H1 (cell line): ENCODE results near the gene TOB1. TPM values are rescaled to one million over a fixed set of nuclear protein-coding genes. Genes with fewer than 3 reads are reported as not detected.

Experiments used
- EP300 ChIP-seq, 2 experiments: IDR thresholded peaks; 1 replicate in 1 of 2; 2 replicates in 1 of 2; pipeline ENCODE4 v1.6.1; 2011 to 2012; ENCODE audit warnings: low read depth in 2 of 2, low read length in 2 of 2, mild to moderate bottlenecking in 2 of 2, borderline replicate concordance in 1 of 2, inconsistent platforms in 1 of 2, moderate library complexity in 1 of 2
- EZH2 ChIP-seq: fragments of 200-600 bp; sonication (generic); IDR thresholded peaks from 2 replicates; pipeline ENCODE4 v1.7.1; 2012; ENCODE audit warnings: low read depth, mild to moderate bottlenecking, moderate library complexity, low read length, inconsistent platforms; ENCODE audit not compliant: severe bottlenecking
- GABPA ChIP-seq: IDR thresholded peaks from 2 replicates; pipeline ENCODE4 v1.6.1; 2011; ENCODE audit warnings: mild to moderate bottlenecking, low read length, moderate library complexity, borderline replicate concordance; ENCODE audit not compliant: insufficient read depth
- HDAC2 ChIP-seq, 2 experiments: fragments of 300-600 bp in 1 of 2; sonication (generic) in 1 of 2; IDR thresholded peaks; 2 replicates each; pipeline ENCODE4 v1.6.1; 2011 to 2012; ENCODE audit warnings: low read depth in 2 of 2, low read length in 2 of 2, mild to moderate bottlenecking in 2 of 2, moderate library complexity in 2 of 2, borderline replicate concordance in 1 of 2, inconsistent platforms in 1 of 2
- NRF1 ChIP-seq: IDR thresholded peaks from 2 replicates; pipeline ENCODE4 v1.6.1; 2011; ENCODE audit warnings: mild to moderate bottlenecking, low read depth, low read length, improper control_type of control experiment
- RNF2 ChIP-seq: fragments of 200-900, 300-1000 bp; sonication (generic); IDR thresholded peaks from 2 replicates; pipeline ENCODE4 v1.7.1; 2016; ENCODE audit warnings: borderline replicate concordance, low read depth, mild to moderate bottlenecking, antibody characterized with exemption, low read length; ENCODE audit not compliant: poor library complexity, severe bottlenecking; ENCODE audit errors: missing control alignments
- SP1 ChIP-seq: IDR thresholded peaks from 2 replicates; pipeline ENCODE4 v1.6.1; 2011; ENCODE audit warnings: low read depth, low read length
- SP2 ChIP-seq: IDR thresholded peaks from 2 replicates; pipeline ENCODE4 v1.6.1; 2012; ENCODE audit warnings: mild to moderate bottlenecking, low read length, inconsistent platforms
- TEAD4 ChIP-seq: IDR thresholded peaks from 2 replicates; pipeline ENCODE4 v1.6.1; 2012; ENCODE audit warnings: low read depth, low read length, inconsistent platforms, mixed read lengths
- ZNF274 ChIP-seq: IDR thresholded peaks from 2 replicates; pipeline ENCODE4 v1.7.0; 2012; ENCODE audit warnings: low read length, borderline replicate concordance; ENCODE audit errors: extremely low read depth
- polyA plus RNA-seq, 7 experiments: library from polyadenylated mRNA; depleted of rRNA in 3 of 7; stranded (reverse) in 5 of 7; unstranded in 2 of 7; fragments of >200 nt in 5 of 7; fragments of 200-250 nt in 2 of 7; gene quantifications; 1 replicate in 5 of 7; 2 replicates in 1 of 7; 4 replicates in 1 of 7; pipeline versions ENCODE4 v1.2.1 to v1.2.3, GENCODE V29; 2011 to 2013; ENCODE audit warnings: missing spikeins in 2 of 7, mixed read lengths in 2 of 7
- total RNA-seq: library from RNA; stranded (reverse); fragmentation: NEBNext Ultra II Directional; extraction: Animal tissue kit (Norgen Biotek cat#: 25700); gene quantifications from 2 replicates; pipeline ENCODE4 v1.2.1, GENCODE V29; 2021
- TF ChIP-seq, protein P1 (sequence below): fragments of 300-600 bp; sonication (generic); IDR thresholded peaks from 2 replicates; pipeline ENCODE4 v1.7.1; 2012; ENCODE audit warnings: low read length, moderate library complexity, mild to moderate bottlenecking, inconsistent platforms; ENCODE audit not compliant: insufficient replicate concordance

Gene TOB1
- total and polyA plus RNA-seq, 2 of the 8 experiments (the other 6 are each of a cell fraction or from before 2014, with no cell fraction given) = 14.4 to 20.8 TPM

- TF ChIP-seq, protein P1, sequence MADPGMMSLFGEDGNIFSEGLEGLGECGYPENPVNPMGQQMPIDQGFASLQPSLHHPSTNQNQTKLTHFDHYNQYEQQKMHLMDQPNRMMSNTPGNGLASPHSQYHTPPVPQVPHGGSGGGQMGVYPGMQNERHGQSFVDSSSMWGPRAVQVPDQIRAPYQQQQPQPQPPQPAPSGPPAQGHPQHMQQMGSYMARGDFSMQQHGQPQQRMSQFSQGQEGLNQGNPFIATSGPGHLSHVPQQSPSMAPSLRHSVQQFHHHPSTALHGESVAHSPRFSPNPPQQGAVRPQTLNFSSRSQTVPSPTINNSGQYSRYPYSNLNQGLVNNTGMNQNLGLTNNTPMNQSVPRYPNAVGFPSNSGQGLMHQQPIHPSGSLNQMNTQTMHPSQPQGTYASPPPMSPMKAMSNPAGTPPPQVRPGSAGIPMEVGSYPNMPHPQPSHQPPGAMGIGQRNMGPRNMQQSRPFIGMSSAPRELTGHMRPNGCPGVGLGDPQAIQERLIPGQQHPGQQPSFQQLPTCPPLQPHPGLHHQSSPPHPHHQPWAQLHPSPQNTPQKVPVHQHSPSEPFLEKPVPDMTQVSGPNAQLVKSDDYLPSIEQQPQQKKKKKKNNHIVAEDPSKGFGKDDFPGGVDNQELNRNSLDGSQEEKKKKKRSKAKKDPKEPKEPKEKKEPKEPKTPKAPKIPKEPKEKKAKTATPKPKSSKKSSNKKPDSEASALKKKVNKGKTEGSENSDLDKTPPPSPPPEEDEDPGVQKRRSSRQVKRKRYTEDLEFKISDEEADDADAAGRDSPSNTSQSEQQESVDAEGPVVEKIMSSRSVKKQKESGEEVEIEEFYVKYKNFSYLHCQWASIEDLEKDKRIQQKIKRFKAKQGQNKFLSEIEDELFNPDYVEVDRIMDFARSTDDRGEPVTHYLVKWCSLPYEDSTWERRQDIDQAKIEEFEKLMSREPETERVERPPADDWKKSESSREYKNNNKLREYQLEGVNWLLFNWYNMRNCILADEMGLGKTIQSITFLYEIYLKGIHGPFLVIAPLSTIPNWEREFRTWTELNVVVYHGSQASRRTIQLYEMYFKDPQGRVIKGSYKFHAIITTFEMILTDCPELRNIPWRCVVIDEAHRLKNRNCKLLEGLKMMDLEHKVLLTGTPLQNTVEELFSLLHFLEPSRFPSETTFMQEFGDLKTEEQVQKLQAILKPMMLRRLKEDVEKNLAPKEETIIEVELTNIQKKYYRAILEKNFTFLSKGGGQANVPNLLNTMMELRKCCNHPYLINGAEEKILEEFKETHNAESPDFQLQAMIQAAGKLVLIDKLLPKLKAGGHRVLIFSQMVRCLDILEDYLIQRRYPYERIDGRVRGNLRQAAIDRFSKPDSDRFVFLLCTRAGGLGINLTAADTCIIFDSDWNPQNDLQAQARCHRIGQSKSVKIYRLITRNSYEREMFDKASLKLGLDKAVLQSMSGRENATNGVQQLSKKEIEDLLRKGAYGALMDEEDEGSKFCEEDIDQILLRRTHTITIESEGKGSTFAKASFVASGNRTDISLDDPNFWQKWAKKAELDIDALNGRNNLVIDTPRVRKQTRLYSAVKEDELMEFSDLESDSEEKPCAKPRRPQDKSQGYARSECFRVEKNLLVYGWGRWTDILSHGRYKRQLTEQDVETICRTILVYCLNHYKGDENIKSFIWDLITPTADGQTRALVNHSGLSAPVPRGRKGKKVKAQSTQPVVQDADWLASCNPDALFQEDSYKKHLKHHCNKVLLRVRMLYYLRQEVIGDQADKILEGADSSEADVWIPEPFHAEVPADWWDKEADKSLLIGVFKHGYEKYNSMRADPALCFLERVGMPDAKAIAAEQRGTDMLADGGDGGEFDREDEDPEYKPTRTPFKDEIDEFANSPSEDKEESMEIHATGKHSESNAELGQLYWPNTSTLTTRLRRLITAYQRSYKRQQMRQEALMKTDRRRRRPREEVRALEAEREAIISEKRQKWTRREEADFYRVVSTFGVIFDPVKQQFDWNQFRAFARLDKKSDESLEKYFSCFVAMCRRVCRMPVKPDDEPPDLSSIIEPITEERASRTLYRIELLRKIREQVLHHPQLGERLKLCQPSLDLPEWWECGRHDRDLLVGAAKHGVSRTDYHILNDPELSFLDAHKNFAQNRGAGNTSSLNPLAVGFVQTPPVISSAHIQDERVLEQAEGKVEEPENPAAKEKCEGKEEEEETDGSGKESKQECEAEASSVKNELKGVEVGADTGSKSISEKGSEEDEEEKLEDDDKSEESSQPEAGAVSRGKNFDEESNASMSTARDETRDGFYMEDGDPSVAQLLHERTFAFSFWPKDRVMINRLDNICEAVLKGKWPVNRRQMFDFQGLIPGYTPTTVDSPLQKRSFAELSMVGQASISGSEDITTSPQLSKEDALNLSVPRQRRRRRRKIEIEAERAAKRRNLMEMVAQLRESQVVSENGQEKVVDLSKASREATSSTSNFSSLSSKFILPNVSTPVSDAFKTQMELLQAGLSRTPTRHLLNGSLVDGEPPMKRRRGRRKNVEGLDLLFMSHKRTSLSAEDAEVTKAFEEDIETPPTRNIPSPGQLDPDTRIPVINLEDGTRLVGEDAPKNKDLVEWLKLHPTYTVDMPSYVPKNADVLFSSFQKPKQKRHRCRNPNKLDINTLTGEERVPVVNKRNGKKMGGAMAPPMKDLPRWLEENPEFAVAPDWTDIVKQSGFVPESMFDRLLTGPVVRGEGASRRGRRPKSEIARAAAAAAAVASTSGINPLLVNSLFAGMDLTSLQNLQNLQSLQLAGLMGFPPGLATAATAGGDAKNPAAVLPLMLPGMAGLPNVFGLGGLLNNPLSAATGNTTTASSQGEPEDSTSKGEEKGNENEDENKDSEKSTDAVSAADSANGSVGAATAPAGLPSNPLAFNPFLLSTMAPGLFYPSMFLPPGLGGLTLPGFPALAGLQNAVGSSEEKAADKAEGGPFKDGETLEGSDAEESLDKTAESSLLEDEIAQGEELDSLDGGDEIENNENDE = no peak
- TF ChIP-seq ZNF274 = no peak
- TF ChIP-seq GABPA = no peak
- no peak for TF ChIP-seq EZH2
- TF ChIP-seq RNF2 = no peak
- no peak for TF ChIP-seq HDAC2 (IDR thresholded peaks at IDR 0.05; ENCODE audit: borderline replicate concordance in 1 of 2, low read depth in 2 of 2, low read length in 2 of 2)
- TF ChIP-seq EP300 (IDR thresholded peaks at IDR 0.05; ENCODE audit: borderline replicate concordance in 1 of 2, low read depth in 2 of 2, low read length in 2 of 2) = no peak
- no peak for TF ChIP-seq NRF1
- no peak for TF ChIP-seq TEAD4
- no peak for TF ChIP-seq SP2
- TF ChIP-seq SP1 = no peak
Observed at GRCh38 chr17:50830994-50831393, 35.2 kb downstream of the TOB1 start (continued).
